Measurements from ENCODE around the gene ITGAD. TPM values are rescaled to one million over a fixed set of nuclear protein-coding genes. Genes with fewer than 3 reads are reported as not detected.

The ITGAD gene
- total and polyA plus RNA-seq, 2 of the 8 experiments (the other 6 are each of a cell fraction or from before 2014, with no cell fraction given): 0.06 TPM; not detected in 1

GRCh38 chr16:31367853-31368252 is 25.3 kb upstream of the ITGAD start (continued):
- TF ChIP-seq CHD7 (IDR thresholded peaks at IDR 0.05; ENCODE audit: insufficient replicate concordance, low read length): no peak
- no peak for TF ChIP-seq KDM5A (IDR thresholded peaks at IDR 0.05; ENCODE audit: low read length)
- no peak for TF ChIP-seq E2F6 (IDR thresholded peaks at IDR 0.05)
- TF ChIP-seq SIN3A (conservative IDR thresholded peaks at IDR 0.05 in 1 of 2, IDR thresholded peaks at IDR 0.05 in 1 of 2; ENCODE audit: low read depth in 1 of 2, low read length in 2 of 2): no peak
- TF ChIP-seq GABPA (IDR thresholded peaks at IDR 0.05; ENCODE audit: borderline replicate concordance, insufficient read depth, low read length): no peak
- TF ChIP-seq HDAC6 (IDR thresholded peaks at IDR 0.05; ENCODE audit: low read depth, low read length): no peak
- no peak for TF ChIP-seq SIRT6 (IDR thresholded peaks at IDR 0.05; ENCODE audit: low read length)
- no peak for TF ChIP-seq POU5F1 (IDR thresholded peaks at IDR 0.05; ENCODE audit: low read depth, low read length)
- no peak for TF ChIP-seq TCF12 (IDR thresholded peaks at IDR 0.05; ENCODE audit: low read depth, low read length)
- TF ChIP-seq FOSL1 (IDR thresholded peaks at IDR 0.05; ENCODE audit: insufficient read depth, low read depth, low read length): no peak
- TF ChIP-seq TBP (IDR thresholded peaks at IDR 0.05; ENCODE audit: low read depth, low read length): no peak

Measured in H1 (cell line).